Activated T-cell treated with anti-CD3 and anti-CD28 coated beads for 24 hours (primary cell): Measurements from ENCODE around the gene GBX1.

Source experiments
- DNase-seq: peaks from one replicate; pipeline ENCODE4 v3.0.0-alpha.2; 2020; ENCODE audit warnings: low read depth

The GBX1 gene

DNA sequence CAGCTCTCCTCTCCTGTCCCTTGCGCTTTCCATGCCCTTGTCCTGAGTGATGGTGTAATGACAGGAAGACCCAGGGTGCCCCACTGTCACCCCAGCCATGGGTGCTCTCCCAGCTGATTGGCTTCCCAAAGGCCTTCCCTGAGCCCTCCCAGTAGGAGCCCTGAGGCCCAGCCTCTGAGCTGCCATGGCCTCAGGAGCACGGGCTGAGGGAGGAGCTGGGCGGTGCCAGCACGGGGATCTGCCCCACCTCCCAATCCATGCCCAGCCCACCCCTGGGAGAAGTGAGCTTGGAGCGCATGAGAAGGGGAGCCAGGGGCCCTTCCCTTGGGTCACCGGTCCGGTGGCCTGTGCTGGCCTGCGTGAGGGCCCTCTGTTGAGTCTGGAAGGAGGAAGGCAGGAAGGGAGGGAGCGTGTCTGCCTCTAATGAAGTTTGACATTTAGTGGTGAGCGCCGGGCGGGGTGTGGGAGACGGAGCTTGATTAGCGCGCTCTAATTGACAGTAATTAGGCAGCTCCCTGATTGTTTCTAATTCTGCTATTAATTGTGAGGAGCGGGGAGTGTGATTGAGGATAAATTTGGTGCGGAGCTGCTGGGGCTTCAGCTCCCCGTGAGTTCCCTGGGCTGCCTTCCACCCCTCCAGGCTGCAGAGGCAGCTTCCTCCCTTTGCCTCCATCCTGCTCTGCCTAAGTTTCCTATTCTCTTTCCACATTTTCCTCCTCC, 28.3 kb downstream of the GBX1 start:
- DNase-seq: no peak

DNA sequence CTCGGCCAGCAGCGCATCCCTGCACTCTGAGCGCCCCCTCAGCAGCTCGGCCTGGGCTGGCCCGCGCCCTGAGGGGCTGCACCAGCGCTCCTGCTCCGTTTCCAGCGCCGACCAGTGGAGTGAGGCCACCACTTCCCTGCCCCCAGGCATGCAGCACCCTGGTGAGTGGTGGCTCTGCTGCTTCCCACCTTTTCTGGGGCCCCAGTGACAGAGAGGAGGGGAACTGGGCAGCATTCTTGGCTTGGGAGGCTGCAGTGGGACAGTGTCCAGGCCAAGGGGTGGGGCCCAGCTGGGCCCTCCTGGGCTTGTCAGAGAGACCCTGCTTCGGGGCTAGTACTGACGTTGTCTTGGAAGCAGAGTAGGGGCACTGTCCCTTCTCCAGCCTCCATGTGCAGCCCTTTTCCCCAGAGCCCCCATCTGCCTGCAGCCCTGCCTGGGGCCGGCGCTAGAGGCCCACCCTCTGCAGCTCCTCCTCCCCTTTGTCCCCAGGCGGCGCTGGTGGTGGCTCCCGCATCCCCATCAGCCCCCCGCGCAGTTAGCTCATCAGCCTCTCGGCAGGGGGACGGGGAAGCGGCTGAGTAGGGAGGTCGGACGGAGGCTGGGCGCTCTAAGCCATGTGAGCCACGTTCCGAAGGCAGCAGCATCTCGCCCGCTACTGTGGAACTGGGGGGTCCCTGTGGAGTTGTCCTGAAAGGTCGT, 29.2 kb downstream of the GBX1 start:
- no peak for DNase-seq

DNA sequence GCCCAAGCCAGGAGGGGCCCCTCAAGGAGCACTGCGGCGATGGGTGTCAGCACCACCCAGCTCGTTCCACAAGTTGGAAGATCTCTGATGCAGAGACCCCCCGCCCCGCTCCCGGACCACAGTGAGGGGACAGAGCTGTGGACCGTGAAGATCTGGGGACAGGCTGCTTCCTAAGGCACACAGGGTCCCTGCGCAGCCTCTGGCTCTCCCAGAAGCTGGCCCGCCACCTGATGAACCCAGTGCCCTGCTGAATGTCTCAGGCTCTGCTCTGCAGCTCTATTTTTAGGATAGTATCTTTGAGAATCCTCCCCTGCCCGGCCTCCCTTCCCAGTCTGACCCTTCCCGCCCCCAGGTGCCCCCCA, 29.7 kb downstream of the GBX1 start:
- no peak for DNase-seq

DNA sequence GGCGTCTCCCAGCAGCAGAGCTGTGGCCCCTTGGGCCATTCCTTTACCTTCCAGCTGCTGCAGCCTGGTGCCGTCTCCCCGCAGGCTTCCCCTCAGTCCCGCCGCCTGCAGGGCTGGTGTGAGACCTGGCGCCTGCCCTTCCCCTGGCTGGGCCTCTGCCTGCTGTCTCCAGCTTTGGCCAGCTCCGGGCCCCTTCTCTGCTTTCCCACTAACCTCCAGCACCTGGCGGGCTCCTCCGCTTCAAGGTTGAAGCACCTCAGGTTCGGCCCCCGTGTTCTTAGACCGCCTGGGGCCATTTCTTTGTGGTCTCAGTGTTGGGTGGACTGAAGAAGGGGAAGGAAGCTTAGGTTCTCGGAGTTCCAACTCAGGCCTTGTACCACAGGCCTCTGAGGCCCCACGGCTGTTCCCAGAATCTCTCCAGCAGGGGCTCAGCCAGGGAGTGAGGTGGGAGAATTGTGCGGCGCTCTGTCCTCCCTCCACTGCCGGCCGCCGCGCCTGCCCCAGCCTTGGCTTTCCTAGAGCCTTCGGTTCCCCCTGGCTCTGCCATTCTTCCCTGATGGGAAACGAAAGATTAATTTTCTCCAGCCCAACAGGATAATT, 30.3 kb downstream of the GBX1 start:
- DNase-seq: no peak

DNA sequence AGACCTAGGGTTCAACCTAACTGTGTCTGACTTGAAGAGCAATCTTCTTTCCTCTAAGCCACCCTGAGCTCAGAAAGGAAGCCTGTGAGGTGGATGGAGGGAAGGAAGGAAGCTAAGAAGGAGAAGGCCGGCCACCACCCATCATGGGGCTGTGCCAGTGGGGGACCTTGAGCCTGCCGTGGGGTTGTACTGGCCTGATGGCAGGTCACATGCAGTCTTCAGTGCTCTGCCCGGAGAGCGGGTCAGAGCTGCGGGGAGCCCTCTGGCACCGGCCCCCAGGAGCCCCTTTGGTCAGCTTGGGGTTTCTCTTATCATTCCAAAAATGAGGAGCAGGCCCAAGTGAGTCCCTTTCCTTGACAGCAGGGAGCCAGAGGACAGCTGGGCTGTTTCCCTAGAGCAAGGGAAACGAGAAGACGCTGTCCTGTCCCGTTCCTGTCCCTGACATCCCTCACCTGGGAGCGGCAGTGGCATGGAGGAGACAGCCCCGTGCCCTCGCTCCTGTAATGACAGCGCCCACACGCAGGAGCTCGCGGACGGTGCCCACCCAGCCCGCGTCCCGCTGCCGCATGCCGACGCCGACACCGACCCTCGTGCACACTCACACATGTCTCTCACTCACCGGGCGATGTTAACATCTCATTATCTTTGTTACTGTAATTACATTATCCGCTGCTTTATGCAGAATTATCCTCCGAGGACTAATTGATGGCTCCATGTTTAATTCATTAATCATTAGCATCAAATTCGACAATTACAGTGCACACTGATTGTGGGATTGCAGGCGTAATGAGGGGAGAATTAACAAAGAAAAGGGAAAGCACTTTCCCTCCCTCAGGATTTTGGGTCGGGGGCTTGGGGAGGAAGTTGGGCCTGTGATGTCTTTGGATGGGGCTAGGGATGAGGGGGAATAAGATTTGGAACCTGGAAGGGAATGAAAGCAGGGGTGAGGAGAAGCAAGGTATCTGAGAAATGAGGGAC, 31.3 kb downstream of the GBX1 start:
- no peak for DNase-seq

DNA sequence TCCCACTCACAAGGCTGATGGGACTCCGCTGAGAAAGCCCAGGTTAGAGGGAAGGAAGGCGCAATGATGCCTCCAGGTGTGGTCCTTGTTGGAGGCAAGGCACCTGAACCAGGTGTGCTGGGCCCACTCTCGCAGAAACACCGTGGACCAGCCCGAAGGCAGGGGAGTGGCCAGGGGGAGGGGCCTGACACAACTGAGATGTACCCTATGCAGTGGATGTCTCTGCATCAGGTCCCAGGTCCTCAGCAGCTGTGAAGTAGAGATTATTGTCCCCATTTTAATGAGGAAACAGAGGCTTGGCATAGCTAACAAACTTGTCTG, 32.0 kb downstream of the GBX1 start:
- no peak for DNase-seq

GRCh38 chr7:151134743-151135524, 32.6 kb downstream of the GBX1 start:
- no peak for DNase-seq

- DNase-seq: no peak
Observed at GRCh38 chr7:151133986-151134742, 33.3 kb downstream of the GBX1 start.

- DNase-seq: no peak
Observed at GRCh38 chr7:151133266-151133985, 34.1 kb downstream of the GBX1 start.

- no peak for DNase-seq
Observed at GRCh38 chr7:151132461-151133205, 34.9 kb downstream of the GBX1 start.

GRCh38 chr7:151131592-151132293, 35.8 kb downstream of the GBX1 start:
- no peak for DNase-seq

GRCh38 chr7:151131224-151131591, 36.3 kb downstream of the GBX1 start:
- no peak for DNase-seq

- no peak for DNase-seq
Observed at GRCh38 chr7:151130741-151131157, 36.7 kb downstream of the GBX1 start.

GRCh38 chr7:151129960-151130591, 37.4 kb downstream of the GBX1 start:
- DNase-seq: no peak

DNA sequence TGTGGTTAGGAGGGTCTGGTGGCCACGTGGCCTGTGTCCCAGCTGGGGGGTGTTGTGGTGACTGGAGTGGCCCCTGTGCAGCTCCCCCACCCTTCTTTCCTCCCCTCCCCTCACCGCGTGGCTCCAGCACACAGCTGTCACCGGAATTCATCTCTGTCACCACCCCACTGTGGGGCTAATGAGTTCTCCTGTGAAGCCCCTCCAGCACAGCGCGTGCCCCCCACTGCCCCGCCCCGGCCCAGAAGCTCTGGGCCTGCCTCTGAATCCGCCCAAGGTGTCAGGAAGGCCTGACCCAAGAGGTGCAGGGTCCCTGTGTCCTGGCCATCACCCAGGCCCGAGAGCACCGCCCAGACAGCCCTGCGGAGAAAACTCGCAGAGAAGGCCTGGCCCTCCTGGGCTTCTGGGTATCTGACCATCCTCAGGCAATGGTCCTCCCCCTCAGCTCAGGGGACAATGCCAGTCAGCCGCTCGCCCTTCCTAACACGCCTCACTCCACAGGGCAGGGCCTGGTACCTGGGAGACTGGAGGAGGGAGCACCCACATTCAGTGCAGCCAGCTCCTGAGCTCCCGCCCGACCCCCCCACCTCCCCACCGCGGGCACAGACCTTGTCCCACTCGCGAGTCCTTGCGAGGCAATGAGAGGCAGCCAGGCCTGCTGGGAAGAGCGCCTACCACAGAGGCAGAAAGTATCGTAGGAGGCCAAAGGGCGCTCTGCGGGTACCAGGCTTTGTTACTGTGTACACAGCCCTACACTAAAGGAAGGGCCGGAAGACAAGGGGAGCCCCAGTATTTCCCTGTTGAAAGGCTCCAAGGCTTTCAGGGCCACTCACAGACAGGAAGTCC, 38.2 kb downstream of the GBX1 start:
- DNase-seq: no peak

DNA sequence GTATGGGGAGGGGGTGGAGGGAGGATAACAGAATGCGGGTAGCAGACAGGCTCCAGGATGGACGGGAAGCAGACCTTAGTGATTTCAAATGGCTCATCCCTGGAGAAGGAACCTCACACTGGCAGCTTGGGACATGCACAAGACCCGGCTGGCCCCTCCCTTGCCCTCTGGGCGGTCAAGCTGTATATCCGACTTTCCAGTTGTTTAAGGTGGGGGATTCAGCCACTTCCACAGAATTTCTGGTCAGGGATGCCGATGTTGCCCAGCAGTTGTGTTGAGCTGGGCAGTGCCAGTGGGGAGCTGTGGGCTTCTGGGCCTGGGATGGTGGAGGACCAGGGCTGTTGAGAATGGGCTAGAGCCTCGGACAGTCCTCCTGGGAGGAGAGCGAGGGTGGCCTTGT, 38.8 kb downstream of the GBX1 start:
- DNase-seq: no peak

- no peak for DNase-seq
Observed at GRCh38 chr7:151128144-151128543, 39.4 kb downstream of the GBX1 start.
